Measurements from ENCODE around the gene TRIM24.

DNA sequence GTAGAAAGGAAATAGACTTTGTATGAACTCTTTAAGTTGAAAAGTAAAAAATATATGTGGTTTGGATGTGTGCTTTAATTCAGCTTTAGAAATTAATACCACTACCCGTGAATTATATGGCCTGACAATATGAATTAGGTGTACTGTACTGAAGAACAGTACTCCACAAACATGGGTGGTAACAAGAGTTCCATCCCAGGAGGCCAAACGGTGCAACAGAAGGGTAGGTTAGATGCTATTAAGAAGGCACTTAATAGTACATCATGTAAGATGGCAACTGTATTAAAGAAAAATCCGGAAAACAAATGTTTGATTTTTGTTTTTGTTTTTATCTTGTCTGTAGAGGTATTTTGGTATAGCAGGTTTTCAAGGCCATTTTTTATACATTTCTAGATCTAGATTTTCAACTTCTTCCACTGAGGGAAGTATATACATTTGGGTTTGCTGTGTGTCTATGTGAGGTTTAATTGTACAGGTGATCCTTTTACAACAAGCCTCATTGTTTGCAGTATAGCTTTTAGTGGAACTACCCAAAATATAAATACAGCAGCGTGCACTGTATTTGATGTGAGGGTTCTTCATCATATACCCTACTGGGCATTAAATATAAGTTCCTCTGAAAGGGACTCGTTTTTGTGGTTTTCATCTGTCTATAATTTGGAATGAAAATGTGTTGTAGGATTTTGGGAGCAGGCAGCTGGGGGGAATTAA lies 125.4 kb downstream of the TRIM24 start:
- TF ChIP-seq, protein P1, sequence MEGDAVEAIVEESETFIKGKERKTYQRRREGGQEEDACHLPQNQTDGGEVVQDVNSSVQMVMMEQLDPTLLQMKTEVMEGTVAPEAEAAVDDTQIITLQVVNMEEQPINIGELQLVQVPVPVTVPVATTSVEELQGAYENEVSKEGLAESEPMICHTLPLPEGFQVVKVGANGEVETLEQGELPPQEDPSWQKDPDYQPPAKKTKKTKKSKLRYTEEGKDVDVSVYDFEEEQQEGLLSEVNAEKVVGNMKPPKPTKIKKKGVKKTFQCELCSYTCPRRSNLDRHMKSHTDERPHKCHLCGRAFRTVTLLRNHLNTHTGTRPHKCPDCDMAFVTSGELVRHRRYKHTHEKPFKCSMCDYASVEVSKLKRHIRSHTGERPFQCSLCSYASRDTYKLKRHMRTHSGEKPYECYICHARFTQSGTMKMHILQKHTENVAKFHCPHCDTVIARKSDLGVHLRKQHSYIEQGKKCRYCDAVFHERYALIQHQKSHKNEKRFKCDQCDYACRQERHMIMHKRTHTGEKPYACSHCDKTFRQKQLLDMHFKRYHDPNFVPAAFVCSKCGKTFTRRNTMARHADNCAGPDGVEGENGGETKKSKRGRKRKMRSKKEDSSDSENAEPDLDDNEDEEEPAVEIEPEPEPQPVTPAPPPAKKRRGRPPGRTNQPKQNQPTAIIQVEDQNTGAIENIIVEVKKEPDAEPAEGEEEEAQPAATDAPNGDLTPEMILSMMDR (IDR thresholded peaks at IDR 0.05; ENCODE audit: low read depth, low read length), result no peak
- no peak for TF ChIP-seq POLR2A (IDR thresholded peaks at IDR 0.05; ENCODE audit: extremely low read depth, insufficient read length)
